ENCODE results near the gene GMNC. TPM values are rescaled to one million over a fixed set of nuclear protein-coding genes. Genes with fewer than 3 reads are reported as not detected.

GMNC gene
- total and polyA plus RNA-seq, 11 donors: 0.04 to 4.4 (median 0.94) TPM

DNA sequence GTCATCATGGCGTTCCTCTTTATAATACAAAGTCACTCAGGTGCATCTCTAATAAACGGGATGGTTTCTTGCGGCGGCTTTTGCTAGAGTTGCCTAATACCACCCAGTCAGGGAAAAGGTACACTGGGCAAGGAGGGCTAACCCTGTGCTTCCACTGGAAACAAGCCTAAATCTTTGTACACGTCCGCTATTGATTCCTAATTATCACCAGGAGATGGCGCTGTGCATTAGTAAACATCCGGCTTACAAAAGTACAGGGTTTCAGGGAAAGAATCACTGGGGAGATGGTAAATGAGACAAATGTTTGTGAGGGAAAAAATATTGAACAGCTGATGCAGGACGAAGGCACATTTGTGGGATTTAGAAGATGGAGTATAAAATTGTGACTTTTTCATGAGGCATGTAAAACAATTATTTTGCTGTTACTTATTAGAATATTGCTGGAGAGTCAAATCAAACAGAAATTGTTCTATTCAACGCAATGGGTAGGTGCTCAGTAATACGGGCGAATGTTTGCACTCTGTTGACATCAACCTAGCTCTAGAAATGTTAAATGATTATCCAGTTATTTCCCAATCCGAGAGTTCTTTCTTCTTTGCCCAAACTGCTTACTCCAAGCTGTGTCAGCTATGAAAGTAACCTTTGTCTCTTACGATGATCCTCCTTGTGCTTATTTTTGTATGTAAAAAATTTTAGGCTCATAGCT lies 50.6 kb downstream of the GMNC start:
- ATAC-seq (no peak), DNase-seq (peak in 1 of 5 donors; percentile 33)
- H3K9me3 ChIP-seq: peaks cover 0 to under 1% (median 0%) of the 10 kb centered on the region in 12 donors
- TF ChIP-seq POLR2A (IDR thresholded peaks at IDR 0.05): no peak
- TF ChIP-seq, protein P1, sequence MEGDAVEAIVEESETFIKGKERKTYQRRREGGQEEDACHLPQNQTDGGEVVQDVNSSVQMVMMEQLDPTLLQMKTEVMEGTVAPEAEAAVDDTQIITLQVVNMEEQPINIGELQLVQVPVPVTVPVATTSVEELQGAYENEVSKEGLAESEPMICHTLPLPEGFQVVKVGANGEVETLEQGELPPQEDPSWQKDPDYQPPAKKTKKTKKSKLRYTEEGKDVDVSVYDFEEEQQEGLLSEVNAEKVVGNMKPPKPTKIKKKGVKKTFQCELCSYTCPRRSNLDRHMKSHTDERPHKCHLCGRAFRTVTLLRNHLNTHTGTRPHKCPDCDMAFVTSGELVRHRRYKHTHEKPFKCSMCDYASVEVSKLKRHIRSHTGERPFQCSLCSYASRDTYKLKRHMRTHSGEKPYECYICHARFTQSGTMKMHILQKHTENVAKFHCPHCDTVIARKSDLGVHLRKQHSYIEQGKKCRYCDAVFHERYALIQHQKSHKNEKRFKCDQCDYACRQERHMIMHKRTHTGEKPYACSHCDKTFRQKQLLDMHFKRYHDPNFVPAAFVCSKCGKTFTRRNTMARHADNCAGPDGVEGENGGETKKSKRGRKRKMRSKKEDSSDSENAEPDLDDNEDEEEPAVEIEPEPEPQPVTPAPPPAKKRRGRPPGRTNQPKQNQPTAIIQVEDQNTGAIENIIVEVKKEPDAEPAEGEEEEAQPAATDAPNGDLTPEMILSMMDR (IDR thresholded peaks at IDR 0.05): peak; percentile 24 to 66 (median 50)
- no peaks in the 10 kb centered on the region for H3K27me3 ChIP-seq
- H3K4me1 ChIP-seq: peaks cover 0 to 18% (median 1%) of the 10 kb centered on the region in 12 donors
- no peaks in the 10 kb centered on the region for H3K36me3 ChIP-seq
- H3K4me3 ChIP-seq: no peak overlapping the region
- no peak overlapping the region for H3K27ac ChIP-seq
- 41 to 45% (median 42%) methylated on average over 14 of the region's 14 CpGs for WGBS, 4 donors
- intact Hi-C loops (cut with DNase I): loop anchor here in 7 of 10 donors (2.0 to 5.0 kb wide), 4 partner anchors 50 to 240 kb away; partner anchors contain the start of gene GMNC (in 2 of the 7)

DNA sequence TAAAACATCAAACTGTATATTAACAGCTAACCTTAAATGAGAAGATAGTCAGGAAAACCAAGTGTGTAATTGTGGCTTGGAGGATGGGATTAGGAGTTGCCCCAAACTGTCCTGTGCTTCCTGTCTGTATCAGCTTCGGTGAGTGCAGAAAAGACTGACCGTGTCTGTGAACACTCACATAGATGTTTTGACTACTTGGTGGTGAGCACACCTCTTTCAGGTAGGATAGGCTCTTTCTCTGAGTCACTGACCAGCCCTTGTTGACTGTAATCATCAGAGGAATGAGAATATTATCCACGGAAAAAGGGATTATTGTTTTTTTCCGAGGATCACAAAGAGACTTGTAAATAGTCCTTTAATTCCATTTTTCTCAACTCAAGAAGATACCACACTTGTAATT lies 51.5 kb downstream of the GMNC start:
- intact Hi-C loops (cut with DNase I): loop anchor here in 6 of 10 donors (2.0 to 5.0 kb wide), 3 partner anchors 51 to 241 kb away; partner anchors contain the start of gene GMNC (in 2 of the 6)
- TF ChIP-seq, protein P1 (IDR thresholded peaks at IDR 0.05): no peak
- TF ChIP-seq POLR2A (IDR thresholded peaks at IDR 0.05): no peak
- no peak for ATAC-seq
- no peaks in the 10 kb centered on the region for H3K36me3 ChIP-seq
- H3K9me3 ChIP-seq: no peaks in the 10 kb centered on the region
- peak overlapping the region in 1 of 12 donors; percentile 75 for H3K27ac ChIP-seq
- no peaks in the 10 kb centered on the region for H3K27me3 ChIP-seq
- peaks cover 0 to 21% (median 1%) of the 10 kb centered on the region in 12 donors for H3K4me1 ChIP-seq
- 71 to 80% (median 77%) methylated on average over 4 of the region's 4 CpGs for WGBS, 4 donors
- no peak for DNase-seq
- no peak overlapping the region for H3K4me3 ChIP-seq

DNA sequence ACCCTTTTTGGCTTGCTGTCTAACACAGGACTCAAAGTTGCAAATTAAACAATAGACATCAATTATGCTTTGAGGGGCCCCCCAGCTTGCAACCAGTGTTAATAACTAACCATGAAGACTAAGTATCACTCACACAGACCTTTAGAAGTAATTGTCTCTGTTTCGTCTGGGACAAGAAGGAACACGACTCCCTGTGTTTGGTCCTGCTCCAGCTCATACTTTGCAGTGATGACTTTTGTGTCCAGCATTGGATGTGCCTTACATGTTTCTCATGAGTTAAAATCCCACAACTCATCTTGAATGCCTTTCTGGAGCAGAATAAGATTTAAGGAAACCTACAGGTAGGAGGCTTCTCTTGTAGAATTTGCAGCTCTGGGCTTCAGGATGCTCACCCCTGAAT lies 53.1 kb downstream of the GMNC start:
- DNase-seq (no peak), ATAC-seq (no peak)
- WGBS, 4 donors: 40 to 55% (median 50%) methylated on average over 2 of the region's 2 CpGs
- Histone ChIP-seq H3K27me3 (no peaks in the 10 kb centered on the region), H3K4me3 (no peak overlapping the region), H3K36me3 (no peaks in the 10 kb centered on the region), H3K27ac (peak overlapping the region in 7 of 12 donors; percentile 5 to 75 (median 20)), H3K4me1 (peaks cover 0 to 21% (median 1%) of the 10 kb centered on the region in 12 donors), H3K9me3 (no peaks in the 10 kb centered on the region)
- intact Hi-C loops (cut with DNase I): loop anchor here in 3 of 10 donors (5.0 to 10.0 kb wide), 3 partner anchors 37 to 107 kb away; no protein-coding TSS in a partner anchor
- TF ChIP-seq, protein P1 (IDR thresholded peaks at IDR 0.05): no peak
- no peak for TF ChIP-seq POLR2A (IDR thresholded peaks at IDR 0.05)

DNA sequence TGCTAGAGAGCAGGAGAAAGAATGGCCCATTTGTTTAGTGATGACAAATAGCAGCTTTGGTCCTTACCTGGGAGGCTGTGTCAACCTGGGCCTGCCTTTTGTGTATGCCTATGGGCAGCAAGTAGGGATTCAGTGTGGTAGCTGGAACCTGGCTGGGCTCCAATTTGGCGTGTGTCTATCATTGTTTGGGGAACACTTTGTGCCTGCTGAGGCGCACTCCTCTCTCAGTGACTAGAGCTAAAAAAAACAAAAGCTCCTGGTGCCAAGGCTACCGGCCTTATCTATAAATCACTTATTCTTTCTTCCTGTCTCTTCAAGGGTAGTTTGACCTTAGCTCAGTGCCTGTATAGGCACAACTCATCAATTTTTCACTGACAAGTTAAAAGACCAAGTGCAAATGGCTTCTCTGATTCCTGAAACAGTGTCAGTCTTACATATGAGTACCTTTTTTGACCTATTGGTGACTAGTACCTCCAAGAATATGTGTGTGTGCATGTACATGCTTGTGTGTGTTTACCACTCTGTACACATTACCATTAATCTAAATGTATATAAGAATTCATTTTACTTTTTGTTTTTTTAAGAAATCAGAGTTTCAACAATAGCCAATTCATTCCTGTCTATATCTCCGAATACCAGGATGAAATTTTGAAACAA lies 54.6 kb downstream of the GMNC start:
- Histone ChIP-seq H3K27me3 (no peaks in the 10 kb centered on the region), H3K27ac (peak overlapping the region; percentile 18 to 77 (median 64)), H3K9me3 (no peaks in the 10 kb centered on the region), H3K36me3 (no peaks in the 10 kb centered on the region), H3K4me1 (peaks cover 0 to 21% (median 1%) of the 10 kb centered on the region in 12 donors), H3K4me3 (no peak overlapping the region)
- 21 to 32% (median 25%) methylated on average over 4 of the region's 4 CpGs for WGBS, 4 donors
- intact Hi-C loops (cut with DNase I): loop anchor here in 4 of 10 donors (1.0 to 10.0 kb wide), 4 partner anchors 34 to 106 kb away; no protein-coding TSS in a partner anchor
- TF ChIP-seq, protein P1 (IDR thresholded peaks at IDR 0.05): no peak
- no peak for TF ChIP-seq POLR2A (IDR thresholded peaks at IDR 0.05)
- DNase-seq: peak; percentile 80 to 94 (median 86)
- ATAC-seq: peak; percentile 92 to 96 (median 94)

Measured in heart left ventricle (tissue), 16 donors.